HEK293 (cell line): Measurements from ENCODE around the gene JUP.

Experiments used
- KLF10 ChIP-seq: fragments of 450-650 bp; IDR thresholded peaks from 2 replicates; pipeline ENCODE4 v1.5.1; 2018; ENCODE audit warnings: missing biosample characterization, mild to moderate bottlenecking, missing genetic modification characterization
- MEIS1 ChIP-seq: sonication (generic); formaldehyde crosslinking; IDR thresholded peaks from 2 replicates; pipeline ENCODE4 v1.8.1; 2022; ENCODE audit warnings: missing genetic modification reagents, mild to moderate bottlenecking, borderline replicate concordance
- MZF1 ChIP-seq: fragments of 450-650 bp; formaldehyde crosslinking; IDR thresholded peaks from 2 replicates; pipeline ENCODE4 v1.5.1; 2017; ENCODE audit warnings: missing biosample characterization, missing genetic modification characterization, borderline replicate concordance
- SETDB1 ChIP-seq: IDR thresholded peaks from one replicate; pipeline ENCODE4 v1.6.1; 2017; ENCODE audit warnings: mild to moderate bottlenecking, low read length, moderate library complexity, mixed read lengths; ENCODE audit not compliant: insufficient read length
- SP2 ChIP-seq: fragments of 450-650 bp; formaldehyde crosslinking; IDR thresholded peaks from 2 replicates; pipeline ENCODE4 v1.5.1; 2016; ENCODE audit warnings: missing biosample characterization, missing genetic modification characterization
- TRIM28 ChIP-seq: IDR thresholded peaks from 2 replicates; pipeline ENCODE4 v1.6.1; 2011; ENCODE audit warnings: low read length, control low read depth, borderline replicate concordance
- ZFP3 ChIP-seq: fragments of 450-650 bp; formaldehyde crosslinking; IDR thresholded peaks from 2 replicates; pipeline ENCODE4 v1.5.1; 2016; ENCODE audit warnings: low read depth, missing biosample characterization, missing genetic modification characterization
- ZNF169 ChIP-seq: fragments of 450-650 bp; formaldehyde crosslinking; IDR thresholded peaks from 2 replicates; pipeline ENCODE4 v1.5.1; 2016; ENCODE audit warnings: missing biosample characterization, missing genetic modification characterization
- ZNF391 ChIP-seq: fragments of 450-650 bp; formaldehyde crosslinking; IDR thresholded peaks from 2 replicates; pipeline ENCODE4 v1.5.1; 2016; ENCODE audit warnings: low read depth, missing biosample characterization, missing genetic modification characterization, borderline replicate concordance
- ZNF426 ChIP-seq: fragments of 450-650 bp; formaldehyde crosslinking; IDR thresholded peaks from 2 replicates; pipeline ENCODE4 v1.5.1; 2017; ENCODE audit warnings: missing biosample characterization, missing genetic modification characterization, mild to moderate bottlenecking, inconsistent platforms, moderate library complexity
- ZNF544 ChIP-seq: fragments of 450-650 bp; formaldehyde crosslinking; IDR thresholded peaks from 2 replicates; pipeline ENCODE4 v1.5.0; 2017; ENCODE audit warnings: missing biosample characterization, missing genetic modification characterization
- ZNF571 ChIP-seq: fragments of 450-650 bp; formaldehyde crosslinking; IDR thresholded peaks from 2 replicates; pipeline ENCODE4 v1.5.0; 2017; ENCODE audit warnings: missing biosample characterization, missing genetic modification characterization
- ZNF623 ChIP-seq: fragments of 450-650 bp; formaldehyde crosslinking; IDR thresholded peaks from 2 replicates; pipeline ENCODE4 v1.5.1; 2016; ENCODE audit warnings: missing biosample characterization, missing genetic modification characterization
- ZNF677 ChIP-seq: fragments of 450-650 bp; IDR thresholded peaks from 2 replicates; pipeline ENCODE4 v1.5.0; 2018; ENCODE audit warnings: missing biosample characterization, mild to moderate bottlenecking, missing genetic modification characterization, moderate library complexity
- ZNF747 ChIP-seq: fragments of 450-650 bp; formaldehyde crosslinking; IDR thresholded peaks from 2 replicates; pipeline ENCODE4 v1.5.1; 2016; ENCODE audit warnings: missing biosample characterization, missing genetic modification characterization
- ZNF76 ChIP-seq: fragments of 450-650 bp; formaldehyde crosslinking; IDR thresholded peaks from 2 replicates; pipeline ENCODE4; 2016; ENCODE audit warnings: low read depth, missing biosample characterization, missing genetic modification characterization, borderline replicate concordance
- ZNF768 ChIP-seq: fragments of 450-650 bp; formaldehyde crosslinking; IDR thresholded peaks from 2 replicates; pipeline ENCODE4 v1.5.1; 2018; ENCODE audit warnings: missing biosample characterization, mild to moderate bottlenecking, missing genetic modification characterization
- TF ChIP-seq, protein P1 (sequence below): fragments of 450-650 bp; formaldehyde crosslinking; IDR thresholded peaks from 2 replicates; pipeline ENCODE4 v1.5.1; 2016; ENCODE audit warnings: missing biosample characterization, missing genetic modification characterization
- TF ChIP-seq, protein P2 (sequence below): fragments of 450-650 bp; formaldehyde crosslinking; conservative IDR thresholded peaks from 2 replicates; pipeline ENCODE4 v1.5.1; 2016; ENCODE audit warnings: low read depth, missing biosample characterization, missing genetic modification characterization
- TF ChIP-seq, protein P3 (sequence below): fragments of 450-650 bp; formaldehyde crosslinking; IDR thresholded peaks from 2 replicates; pipeline ENCODE4 v1.5.1; 2016; ENCODE audit warnings: missing biosample characterization, missing genetic modification characterization
- TF ChIP-seq, protein P4 (sequence below): IDR thresholded peaks from 2 replicates; pipeline ENCODE4 v1.6.1; 2011; ENCODE audit warnings: mild to moderate bottlenecking, low read depth, low read length, borderline replicate concordance
- TF ChIP-seq, protein P5 (sequence below): sonication (generic); formaldehyde crosslinking; IDR thresholded peaks from 2 replicates; pipeline ENCODE4 v1.8.1; 2022; ENCODE audit warnings: mild to moderate bottlenecking, moderate library complexity, missing genetic modification reagents
- TF ChIP-seq, protein P6 (sequence below): fragments of 450-650 bp; formaldehyde crosslinking; IDR thresholded peaks from 2 replicates; pipeline ENCODE4 v1.5.1; 2016; ENCODE audit warnings: missing biosample characterization, missing genetic modification characterization
- TF ChIP-seq, protein P7 (sequence below): fragments of 450-650 bp; formaldehyde crosslinking; IDR thresholded peaks from 2 replicates; pipeline ENCODE4 v1.5.1; 2016; ENCODE audit warnings: missing biosample characterization, missing genetic modification characterization
- TF ChIP-seq, protein P8 (sequence below): fragments of 450-650 bp; formaldehyde crosslinking; IDR thresholded peaks from 2 replicates; pipeline ENCODE4 v1.5.1; 2016; ENCODE audit warnings: missing biosample characterization, missing genetic modification characterization

JUP gene

DNA sequence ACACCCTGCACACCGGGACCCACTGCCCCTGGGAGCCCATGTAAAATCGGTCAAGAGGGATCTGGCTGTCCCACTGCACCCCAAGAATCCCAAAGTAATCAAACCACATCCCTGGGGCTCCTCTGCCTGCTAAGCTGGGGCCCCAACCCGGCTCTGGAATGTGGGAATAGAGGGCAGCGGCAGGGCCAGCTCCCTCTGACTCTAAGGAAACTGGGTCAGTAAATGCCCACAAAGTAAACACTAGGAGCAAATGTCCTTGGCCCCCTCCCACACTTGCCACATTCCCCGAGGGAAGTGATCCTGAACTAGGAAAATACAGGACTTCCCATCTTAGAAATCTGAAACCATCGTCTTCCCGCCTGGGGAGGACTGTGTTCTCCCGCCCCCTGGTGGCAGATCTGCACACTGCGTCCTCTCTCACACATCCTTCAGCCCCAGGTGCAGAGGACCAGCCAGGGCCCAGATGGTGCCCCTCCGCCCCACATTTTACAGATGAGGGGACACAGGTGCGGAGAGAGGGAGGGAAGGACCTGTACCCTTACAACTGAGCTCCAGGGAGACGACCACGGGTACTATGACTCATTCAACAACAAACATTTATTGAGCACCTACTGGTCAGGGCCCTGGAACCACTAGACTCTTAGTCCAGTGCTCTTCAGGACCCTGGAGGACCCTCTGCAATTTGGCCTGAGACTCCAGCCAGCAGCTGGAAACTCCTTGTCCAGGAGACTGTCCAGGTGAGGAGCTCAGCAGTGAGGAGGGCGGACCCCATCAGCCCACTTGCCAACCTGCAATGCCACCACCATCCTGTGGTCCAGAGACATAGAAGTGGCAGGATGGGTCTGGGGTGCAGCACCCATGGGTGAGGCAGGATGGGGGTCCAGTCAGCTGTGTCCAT lies 15.1 kb upstream of the JUP start (continued):
- TF ChIP-seq, protein P1, sequence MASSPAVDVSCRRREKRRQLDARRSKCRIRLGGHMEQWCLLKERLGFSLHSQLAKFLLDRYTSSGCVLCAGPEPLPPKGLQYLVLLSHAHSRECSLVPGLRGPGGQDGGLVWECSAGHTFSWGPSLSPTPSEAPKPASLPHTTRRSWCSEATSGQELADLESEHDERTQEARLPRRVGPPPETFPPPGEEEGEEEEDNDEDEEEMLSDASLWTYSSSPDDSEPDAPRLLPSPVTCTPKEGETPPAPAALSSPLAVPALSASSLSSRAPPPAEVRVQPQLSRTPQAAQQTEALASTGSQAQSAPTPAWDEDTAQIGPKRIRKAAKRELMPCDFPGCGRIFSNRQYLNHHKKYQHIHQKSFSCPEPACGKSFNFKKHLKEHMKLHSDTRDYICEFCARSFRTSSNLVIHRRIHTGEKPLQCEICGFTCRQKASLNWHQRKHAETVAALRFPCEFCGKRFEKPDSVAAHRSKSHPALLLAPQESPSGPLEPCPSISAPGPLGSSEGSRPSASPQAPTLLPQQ (tag by site-specific recombination): peak; percentile 46; the same call in 1 of the 2 replicates
- TF ChIP-seq, protein P2, sequence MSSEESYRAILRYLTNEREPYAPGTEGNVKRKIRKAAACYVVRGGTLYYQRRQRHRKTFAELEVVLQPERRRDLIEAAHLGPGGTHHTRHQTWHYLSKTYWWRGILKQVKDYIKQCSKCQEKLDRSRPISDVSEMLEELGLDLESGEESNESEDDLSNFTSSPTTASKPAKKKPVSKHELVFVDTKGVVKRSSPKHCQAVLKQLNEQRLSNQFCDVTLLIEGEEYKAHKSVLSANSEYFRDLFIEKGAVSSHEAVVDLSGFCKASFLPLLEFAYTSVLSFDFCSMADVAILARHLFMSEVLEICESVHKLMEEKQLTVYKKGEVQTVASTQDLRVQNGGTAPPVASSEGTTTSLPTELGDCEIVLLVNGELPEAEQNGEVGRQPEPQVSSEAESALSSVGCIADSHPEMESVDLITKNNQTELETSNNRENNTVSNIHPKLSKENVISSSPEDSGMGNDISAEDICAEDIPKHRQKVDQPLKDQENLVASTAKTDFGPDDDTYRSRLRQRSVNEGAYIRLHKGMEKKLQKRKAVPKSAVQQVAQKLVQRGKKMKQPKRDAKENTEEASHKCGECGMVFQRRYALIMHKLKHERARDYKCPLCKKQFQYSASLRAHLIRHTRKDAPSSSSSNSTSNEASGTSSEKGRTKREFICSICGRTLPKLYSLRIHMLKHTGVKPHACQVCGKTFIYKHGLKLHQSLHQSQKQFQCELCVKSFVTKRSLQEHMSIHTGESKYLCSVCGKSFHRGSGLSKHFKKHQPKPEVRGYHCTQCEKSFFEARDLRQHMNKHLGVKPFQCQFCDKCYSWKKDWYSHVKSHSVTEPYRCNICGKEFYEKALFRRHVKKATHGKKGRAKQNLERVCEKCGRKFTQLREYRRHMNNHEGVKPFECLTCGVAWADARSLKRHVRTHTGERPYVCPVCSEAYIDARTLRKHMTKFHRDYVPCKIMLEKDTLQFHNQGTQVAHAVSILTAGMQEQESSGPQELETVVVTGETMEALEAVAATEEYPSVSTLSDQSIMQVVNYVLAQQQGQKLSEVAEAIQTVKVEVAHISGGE: no peak
- TF ChIP-seq ZNF677 (tag by site-specific recombination) (no peak), ZNF391 (tag by site-specific recombination) (no peak), MEIS1 (CRISPR knock-in tag) (no peak), ZNF768 (no peak), ZFP3 (no peak), SP2 (tag by site-specific recombination) (no peak), ZNF623 (tag by site-specific recombination) (no peak), MZF1 (tag by site-specific recombination) (no peak), ZNF169 (tag by site-specific recombination) (no peak), ZNF571 (tag by site-specific recombination) (no peak), TRIM28 (0 out of 2 replicates have a peak, but pooled peaks have one; percentile 17), ZNF544 (tag by site-specific recombination) (no peak), SETDB1 (no peak), ZNF747 (tag by site-specific recombination) (no peak), KLF10 (tag by site-specific recombination) (peak; percentile 62), ZNF426 (tag by site-specific recombination) (no peak), ZNF76 (no peak)
- TF ChIP-seq, protein P3, sequence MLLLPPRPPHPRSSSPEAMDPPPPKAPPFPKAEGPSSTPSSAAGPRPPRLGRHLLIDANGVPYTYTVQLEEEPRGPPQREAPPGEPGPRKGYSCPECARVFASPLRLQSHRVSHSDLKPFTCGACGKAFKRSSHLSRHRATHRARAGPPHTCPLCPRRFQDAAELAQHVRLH (tag by site-specific recombination): 0 out of 2 replicates have a peak, but pooled peaks have one; percentile 16
- TF ChIP-seq, protein P4, sequence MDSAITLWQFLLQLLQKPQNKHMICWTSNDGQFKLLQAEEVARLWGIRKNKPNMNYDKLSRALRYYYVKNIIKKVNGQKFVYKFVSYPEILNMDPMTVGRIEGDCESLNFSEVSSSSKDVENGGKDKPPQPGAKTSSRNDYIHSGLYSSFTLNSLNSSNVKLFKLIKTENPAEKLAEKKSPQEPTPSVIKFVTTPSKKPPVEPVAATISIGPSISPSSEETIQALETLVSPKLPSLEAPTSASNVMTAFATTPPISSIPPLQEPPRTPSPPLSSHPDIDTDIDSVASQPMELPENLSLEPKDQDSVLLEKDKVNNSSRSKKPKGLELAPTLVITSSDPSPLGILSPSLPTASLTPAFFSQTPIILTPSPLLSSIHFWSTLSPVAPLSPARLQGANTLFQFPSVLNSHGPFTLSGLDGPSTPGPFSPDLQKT: no peak
- TF ChIP-seq, protein P5, sequence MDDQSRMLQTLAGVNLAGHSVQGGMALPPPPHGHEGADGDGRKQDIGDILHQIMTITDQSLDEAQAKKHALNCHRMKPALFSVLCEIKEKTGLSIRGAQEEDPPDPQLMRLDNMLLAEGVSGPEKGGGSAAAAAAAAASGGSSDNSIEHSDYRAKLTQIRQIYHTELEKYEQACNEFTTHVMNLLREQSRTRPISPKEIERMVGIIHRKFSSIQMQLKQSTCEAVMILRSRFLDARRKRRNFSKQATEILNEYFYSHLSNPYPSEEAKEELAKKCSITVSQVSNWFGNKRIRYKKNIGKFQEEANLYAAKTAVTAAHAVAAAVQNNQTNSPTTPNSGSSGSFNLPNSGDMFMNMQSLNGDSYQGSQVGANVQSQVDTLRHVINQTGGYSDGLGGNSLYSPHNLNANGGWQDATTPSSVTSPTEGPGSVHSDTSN (CRISPR knock-in tag): no peak
- TF ChIP-seq, protein P6, sequence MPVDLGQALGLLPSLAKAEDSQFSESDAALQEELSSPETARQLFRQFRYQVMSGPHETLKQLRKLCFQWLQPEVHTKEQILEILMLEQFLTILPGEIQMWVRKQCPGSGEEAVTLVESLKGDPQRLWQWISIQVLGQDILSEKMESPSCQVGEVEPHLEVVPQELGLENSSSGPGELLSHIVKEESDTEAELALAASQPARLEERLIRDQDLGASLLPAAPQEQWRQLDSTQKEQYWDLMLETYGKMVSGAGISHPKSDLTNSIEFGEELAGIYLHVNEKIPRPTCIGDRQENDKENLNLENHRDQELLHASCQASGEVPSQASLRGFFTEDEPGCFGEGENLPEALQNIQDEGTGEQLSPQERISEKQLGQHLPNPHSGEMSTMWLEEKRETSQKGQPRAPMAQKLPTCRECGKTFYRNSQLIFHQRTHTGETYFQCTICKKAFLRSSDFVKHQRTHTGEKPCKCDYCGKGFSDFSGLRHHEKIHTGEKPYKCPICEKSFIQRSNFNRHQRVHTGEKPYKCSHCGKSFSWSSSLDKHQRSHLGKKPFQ: no peak
- TF ChIP-seq, protein P7, sequence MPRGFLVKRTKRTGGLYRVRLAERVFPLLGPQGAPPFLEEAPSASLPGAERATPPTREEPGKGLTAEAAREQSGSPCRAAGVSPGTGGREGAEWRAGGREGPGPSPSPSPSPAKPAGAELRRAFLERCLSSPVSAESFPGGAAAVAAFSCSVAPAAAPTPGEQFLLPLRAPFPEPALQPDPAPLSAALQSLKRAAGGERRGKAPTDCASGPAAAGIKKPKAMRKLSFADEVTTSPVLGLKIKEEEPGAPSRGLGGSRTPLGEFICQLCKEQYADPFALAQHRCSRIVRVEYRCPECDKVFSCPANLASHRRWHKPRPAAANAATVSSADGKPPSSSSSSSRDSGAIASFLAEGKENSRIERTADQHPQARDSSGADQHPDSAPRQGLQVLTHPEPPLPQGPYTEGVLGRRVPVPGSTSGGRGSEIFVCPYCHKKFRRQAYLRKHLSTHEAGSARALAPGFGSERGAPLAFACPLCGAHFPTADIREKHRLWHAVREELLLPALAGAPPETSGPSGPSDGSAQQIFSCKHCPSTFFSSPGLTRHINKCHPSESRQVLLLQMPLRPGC (tag by site-specific recombination): peak; percentile 77
- TF ChIP-seq, protein P8, sequence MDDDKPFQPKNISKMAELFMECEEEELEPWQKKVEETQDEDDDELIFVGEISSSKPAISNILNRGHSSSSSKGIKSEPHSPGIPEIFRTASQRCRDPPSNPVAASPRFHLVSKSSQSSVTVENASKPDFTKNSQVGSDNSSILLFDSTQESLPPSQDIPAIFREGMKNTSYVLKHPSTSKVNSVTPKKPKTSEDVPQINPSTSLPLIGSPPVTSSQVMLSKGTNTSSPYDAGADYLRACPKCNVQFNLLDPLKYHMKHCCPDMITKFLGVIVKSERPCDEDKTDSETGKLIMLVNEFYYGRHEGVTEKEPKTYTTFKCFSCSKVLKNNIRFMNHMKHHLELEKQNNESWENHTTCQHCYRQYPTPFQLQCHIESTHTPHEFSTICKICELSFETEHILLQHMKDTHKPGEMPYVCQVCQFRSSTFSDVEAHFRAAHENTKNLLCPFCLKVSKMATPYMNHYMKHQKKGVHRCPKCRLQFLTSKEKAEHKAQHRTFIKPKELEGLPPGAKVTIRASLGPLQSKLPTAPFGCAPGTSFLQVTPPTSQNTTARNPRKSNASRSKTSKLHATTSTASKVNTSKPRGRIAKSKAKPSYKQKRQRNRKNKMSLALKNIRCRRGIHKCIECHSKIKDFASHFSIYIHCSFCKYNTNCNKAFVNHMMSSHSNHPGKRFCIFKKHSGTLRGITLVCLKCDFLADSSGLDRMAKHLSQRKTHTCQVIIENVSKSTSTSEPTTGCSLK (tag by site-specific recombination): no peak
